ENCODE results near the gene SELENOM. TPM values are rescaled to one million over a fixed set of nuclear protein-coding genes. Genes with fewer than 3 reads are reported as not detected.

The SELENOM gene
- total RNA-seq, 1 donor from 2014 or later, result 56.3 TPM

- no peak for DNase-seq (ENCODE audit: low read depth)
- no peak for TF ChIP-seq CTCF (conservative IDR thresholded peaks at IDR 0.05; ENCODE audit: low read depth, low read length)
- H3K4me3 ChIP-seq (ENCODE audit: low read depth, low read length), result no peak overlapping the region
Observed at GRCh38 chr22:31135706-31136105, 28.3 kb upstream of the SELENOM start.

GRCh38 chr22:31134688-31135087, 27.3 kb upstream of the SELENOM start:
- DNase-seq (ENCODE audit: low read depth), result no peak
- H3K4me3 ChIP-seq (ENCODE audit: low read depth, low read length), result no peak overlapping the region
- TF ChIP-seq CTCF (conservative IDR thresholded peaks at IDR 0.05; ENCODE audit: low read depth, low read length), result no peak

- no peak overlapping the region for H3K4me3 ChIP-seq (ENCODE audit: low read depth, low read length)
- no peak for TF ChIP-seq CTCF (conservative IDR thresholded peaks at IDR 0.05; ENCODE audit: low read depth, low read length)
- no peak for DNase-seq (ENCODE audit: low read depth)
Observed at GRCh38 chr22:31133911-31134310, 26.5 kb upstream of the SELENOM start.

- TF ChIP-seq CTCF (conservative IDR thresholded peaks at IDR 0.05; ENCODE audit: low read depth, low read length), result no peak
- no peak for DNase-seq (ENCODE audit: low read depth)
- no peak overlapping the region for H3K4me3 ChIP-seq (ENCODE audit: low read depth, low read length)
Observed at GRCh38 chr22:31130873-31131272, 23.5 kb upstream of the SELENOM start.

- TF ChIP-seq CTCF (conservative IDR thresholded peaks at IDR 0.05; ENCODE audit: low read depth, low read length), result no peak
- H3K4me3 ChIP-seq (ENCODE audit: low read depth, low read length), result no peak overlapping the region
- DNase-seq (ENCODE audit: low read depth), result no peak
Observed at GRCh38 chr22:31128156-31128555, 20.8 kb upstream of the SELENOM start.

GRCh38 chr22:31127181-31127772, 19.9 kb upstream of the SELENOM start:
- no peak for TF ChIP-seq CTCF (conservative IDR thresholded peaks at IDR 0.05; ENCODE audit: low read depth, low read length)
- H3K4me3 ChIP-seq (ENCODE audit: low read depth, low read length), result no peak overlapping the region
- no peak for DNase-seq (ENCODE audit: low read depth)

GRCh38 chr22:31126869-31127175, 19.5 kb upstream of the SELENOM start:
- no peak for TF ChIP-seq CTCF (conservative IDR thresholded peaks at IDR 0.05; ENCODE audit: low read depth, low read length)
- H3K4me3 ChIP-seq (ENCODE audit: low read depth, low read length), result no peak overlapping the region
- DNase-seq (ENCODE audit: low read depth), result no peak
